ENCODE data around the gene RNF5.
"Not testable (repeated sequence)": the region's sequence is repeated elsewhere in the genome, so short reads cannot be mapped to it uniquely, and the experiment has no call there.

RNF5 gene

DNA sequence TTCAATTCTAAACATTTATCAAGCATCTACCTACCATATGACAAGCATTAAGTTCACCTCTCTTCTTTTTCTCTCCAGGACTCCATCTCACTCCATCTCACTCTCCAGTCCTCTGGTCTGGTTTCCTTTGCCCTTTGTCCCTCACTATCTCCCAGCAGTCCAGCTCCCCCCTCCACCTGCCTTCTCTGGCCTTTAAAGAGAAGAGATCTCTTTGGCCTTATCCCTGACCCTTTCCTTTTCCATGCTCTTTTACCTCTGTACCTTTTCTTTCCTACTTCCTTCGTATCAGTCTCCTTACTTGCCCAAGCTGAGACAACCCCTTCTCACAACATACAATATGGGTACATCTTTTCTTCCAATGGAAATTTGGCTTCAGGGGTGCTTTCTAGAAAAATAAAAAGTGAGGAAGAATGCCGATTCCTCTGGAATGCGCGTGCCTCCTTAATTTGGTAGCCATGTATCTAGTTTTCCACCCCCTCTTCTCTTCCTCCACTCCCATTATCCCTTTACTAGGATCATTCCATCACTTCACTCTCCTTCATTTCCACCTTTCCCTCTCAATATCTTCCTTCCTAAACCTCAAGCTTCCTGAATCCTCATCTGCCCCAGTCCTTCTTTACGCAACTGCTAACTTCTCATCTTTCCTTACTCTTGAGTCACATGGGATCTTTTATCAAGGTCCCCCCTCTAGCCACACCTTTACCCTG is 1.6 kb upstream of the RNF5 start:
- DNase-seq, result peak; percentile 76

DNA sequence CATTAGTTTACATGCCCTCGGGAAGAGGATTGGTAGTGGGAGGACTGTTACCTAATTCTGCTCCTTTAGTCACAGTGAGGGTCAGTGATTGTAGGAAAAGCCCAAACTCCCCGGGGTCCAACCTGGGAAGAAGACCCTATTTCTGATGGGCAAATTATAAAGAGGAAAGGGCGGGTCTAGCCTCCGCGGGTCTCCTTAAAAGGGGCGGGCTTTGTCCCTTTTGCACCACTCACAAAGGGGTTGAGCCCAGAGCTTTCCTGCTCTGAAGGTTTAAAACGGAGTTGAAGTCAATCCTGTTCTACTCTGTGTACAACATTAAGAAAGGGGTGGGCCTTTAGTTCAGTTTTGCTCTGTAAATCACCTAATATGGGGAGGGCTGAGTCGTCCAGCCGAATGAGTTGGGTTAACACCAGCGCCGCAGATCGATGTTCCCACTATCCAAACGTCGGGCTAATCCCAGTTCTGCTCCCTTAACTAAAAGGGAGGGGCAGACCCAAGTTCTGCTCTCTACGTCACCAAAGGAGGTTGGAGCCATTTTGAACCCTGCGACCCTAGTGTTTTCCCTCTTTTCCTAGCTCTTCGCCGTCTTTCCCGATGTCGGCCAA is 920 bp upstream of the RNF5 start:
- DNase-seq, result peak; percentile 93

DNA sequence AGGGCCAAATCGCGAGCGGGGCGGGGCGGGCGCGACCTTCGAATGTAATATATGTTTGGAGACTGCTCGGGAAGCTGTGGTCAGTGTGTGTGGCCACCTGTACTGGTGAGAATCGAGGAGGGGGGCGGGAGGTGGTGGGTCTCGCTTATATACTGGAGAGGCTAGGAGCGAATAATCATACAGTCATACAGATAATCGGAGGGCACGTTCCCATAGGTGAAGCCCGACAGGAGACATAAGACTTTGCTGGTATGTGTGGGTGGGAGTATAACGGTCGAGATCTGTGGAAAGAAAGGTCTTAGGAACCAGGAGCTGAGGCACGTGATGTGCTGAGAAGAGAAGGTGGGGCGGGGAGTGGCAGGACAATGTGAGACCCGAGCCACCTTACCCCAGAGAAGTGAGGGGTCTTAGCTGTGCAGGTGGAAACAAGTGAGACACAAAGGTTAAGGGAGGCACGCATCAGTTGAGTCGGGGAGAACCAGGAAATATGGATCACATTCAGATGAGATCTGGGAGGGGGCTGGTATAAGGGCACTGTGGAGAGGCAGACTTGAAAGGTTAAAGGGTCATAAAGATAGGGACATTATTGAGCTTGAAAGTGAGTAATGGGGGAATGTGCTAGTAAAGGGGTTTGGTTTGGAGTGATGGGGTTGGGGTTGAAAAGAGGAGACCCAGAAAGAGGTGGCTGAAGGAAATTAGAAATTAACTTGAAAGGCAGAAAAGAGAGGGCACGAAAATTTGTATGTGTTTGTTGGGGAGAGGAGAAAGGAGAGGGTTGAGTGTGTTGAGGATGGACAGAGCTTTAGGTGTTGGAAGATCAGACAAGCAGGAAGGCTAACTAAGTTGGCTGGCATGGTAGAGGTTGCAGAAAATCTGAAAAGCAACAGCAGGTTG is 589 bp downstream of the RNF5 start:
- DNase-seq, result no peak

DNA sequence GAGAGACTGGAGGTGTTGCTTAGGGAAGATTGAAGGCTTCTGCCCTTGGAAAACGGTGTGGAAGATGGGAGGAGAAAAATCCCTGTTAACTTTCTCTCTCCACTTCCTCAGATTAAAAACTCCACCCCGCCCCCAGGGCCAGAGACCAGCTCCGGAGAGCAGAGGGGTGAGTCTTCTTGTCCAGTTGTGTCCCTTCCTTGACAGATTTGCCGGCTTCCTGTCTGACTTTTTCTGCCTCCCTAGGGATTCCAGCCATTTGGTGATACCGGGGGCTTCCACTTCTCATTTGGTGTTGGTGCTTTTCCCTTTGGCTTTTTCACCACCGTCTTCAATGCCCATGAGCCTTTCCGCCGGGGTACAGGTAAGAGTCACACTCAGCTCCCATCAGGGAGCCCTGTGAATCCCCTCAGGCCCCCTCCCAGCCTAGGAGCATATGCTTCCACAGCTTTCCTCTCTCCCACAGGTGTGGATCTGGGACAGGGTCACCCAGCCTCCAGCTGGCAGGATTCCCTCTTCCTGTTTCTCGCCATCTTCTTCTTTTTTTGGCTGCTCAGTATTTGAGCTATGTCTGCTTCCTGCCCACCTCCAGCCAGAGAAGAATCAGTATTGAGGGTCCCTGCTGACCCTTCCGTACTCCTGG is 1.7 kb downstream of the RNF5 start:
- DNase-seq, result no peak

DNA sequence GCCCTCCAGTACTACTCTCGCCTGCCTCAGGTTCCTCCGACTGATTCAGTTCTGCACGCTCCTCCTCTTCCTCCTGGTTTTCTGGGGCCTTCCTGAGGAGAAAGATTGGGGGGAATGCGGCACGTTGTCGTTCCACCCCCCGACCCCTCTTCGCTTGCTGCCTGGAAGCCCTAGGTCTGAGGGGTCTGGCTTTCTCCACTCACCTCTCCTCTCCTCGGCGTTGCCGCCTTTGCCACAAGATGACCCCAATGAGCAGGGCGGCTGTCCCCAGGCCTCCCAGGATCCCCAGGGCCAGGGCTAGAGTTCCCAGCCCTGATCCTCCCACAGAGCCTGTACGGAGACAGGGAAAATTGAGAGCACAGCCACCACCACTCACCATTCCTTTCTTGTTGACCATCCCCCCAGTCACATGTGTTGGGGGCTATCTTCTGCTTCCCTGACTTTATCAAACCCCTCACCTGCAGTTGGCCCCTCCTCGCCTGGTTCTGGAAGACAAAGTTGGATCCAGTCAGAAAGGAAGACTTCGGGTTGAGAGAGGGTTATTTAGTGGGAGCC is 3.0 kb downstream of the RNF5 start:
- DNase-seq, result no peak

DNA sequence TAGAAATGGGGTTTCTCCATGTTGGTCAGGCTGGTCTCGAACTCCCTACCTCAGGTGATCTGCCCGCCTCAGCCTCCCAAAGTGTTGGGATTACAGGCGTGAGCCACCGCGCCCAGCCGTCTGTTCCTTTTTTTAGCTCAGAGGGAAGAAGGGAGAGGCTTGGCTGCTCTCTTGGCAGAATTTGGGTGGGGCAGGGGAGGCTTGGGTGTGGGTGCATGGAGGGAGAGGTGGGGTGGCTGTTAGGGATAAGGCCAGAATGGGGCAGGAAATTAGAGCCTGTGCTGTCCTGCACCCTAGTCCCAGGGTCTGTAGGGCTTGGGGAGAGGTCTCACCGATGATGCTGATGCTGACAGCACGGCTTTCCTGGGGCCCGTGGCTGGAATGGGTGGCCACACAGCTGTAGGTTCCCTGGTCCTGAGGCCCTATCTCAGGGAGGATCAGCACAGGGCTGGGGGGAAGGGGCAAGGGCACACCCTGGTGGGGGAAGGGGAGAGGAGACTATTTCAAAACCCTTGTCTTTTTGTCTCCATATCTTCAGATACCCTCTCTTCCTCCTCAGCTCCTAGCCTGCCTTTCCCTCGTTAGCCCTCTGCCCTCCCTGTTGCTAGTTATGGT is 3.8 kb downstream of the RNF5 start:
- DNase-seq, result no peak

DNA sequence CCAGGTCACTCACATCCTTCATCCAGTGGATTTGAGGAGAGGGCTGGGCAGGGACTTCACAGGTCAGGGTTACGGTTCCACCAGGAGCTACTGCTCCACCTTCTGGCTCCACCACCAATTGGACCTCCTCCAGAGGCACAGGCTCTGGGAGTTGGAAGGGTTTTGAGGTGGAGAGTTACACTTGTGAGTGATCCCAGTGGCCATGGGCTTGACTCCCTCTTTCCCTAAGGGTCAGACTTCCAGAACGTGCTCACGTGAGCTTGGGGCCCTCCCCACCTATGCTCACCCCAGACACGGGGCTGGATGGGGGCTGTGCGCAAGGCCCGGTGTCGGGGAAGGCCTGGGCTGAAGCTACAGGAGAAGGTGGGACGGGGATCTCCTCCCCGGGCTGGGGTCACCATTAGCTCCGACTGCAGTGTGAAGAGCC is 4.4 kb downstream of the RNF5 start:
- no peak for DNase-seq

DNA sequence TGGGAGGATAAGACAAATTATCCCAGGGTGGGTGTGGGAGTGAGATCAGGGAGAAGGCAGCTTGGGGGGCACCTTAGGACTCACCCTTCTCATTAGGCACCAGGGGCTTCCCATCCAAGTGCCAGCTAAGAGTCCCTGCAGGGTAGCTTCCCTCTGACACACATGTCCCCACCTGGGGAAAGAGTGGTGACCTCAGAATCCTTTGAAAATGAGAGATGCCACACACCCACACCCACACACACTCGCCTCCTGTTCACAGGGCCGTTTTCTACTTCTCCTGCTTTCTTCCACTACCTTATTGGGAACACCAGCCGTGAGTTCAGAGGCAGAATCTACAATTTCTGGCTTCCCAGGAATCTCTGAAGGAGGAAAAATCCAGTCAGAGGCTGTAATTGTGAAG is 4.8 kb downstream of the RNF5 start:
- no peak for DNase-seq

DNA sequence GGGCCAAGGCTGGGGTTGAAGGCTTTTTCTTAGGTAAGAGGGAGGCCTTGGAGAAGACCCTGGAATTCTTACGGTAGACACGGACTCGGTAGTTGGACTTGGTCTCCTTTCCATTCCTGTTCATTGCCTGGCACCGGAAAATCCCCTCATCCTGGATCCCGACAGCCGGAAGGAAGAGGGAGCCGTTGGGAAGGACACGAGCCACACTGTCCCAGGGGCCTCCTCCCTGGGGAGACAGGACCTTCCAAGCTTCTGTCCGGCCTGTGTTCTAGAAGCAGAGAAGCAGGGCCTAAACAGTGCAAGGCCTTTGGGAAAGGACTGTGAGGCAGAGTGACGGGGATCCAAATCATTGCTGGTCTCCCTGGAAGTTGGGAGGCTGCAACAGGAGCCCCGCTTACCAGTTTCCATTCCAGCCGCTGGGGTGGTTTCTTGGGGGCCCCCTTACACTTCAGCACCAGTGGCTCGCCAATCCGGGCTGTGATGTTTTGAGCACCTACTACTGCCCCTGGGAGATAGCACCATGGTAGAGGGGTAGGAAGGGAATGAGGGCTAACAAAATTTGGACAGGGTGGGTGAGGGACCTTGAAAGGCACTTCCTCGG is 5.4 kb downstream of the RNF5 start:
- DNase-seq, result no peak

DNA sequence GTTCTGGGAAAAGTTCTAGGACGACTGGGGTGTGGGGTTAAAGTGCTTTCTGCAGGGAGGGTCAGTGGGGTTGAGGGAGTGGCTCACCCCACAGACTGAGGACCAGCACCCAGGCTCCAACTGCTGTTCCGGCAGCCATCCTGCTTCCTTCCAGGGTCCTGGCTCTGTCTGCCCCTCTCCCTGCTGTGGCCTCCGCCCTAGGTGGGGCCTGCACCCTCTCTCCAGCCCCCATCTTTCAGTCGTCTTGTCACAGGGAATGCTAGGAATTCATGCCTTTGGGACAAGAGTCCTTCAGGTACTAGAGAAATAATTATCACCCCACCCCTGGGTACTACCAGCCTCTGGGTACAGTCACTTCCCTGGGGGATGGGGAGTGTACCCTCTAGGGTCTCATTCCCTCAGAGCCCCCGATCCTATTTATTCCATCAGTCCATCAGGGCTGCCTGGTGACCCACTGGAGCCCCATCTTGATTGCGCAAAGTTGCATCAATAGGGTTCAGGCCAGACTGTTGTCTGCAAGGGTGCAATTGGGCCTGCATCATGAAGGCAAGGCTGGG is 6.0 kb downstream of the RNF5 start, which contains the start of gene AGER:
Gene AGER (minus strand): TSS at position 170 of the 557 bp plus-strand sequence. CDS start 31 bp downstream, at position 139.
- DNase-seq, result no peak

DNA sequence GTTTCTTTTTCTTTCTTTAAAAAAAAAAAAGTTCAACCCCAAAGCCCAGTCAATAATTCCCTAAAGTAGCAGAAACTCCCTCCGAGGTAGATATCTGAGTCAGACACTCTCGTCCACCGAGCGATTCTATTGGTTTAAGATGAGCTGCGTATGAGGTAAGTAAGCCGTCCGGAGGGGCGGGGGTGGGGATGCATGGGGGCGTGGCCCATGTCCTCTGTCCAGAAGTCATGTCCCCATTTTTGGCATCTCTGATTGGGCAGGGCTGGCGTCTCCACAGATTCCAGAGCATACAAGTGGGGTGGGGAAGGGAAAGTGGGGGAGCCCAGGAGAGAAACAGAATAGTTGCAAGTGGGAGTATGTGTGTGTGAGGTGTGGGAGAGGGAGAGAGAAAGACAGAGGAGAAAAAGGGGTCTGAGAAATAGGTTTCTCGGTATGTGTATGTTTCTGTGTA is 7.5 kb downstream of the RNF5 start:
- not testable (repeated sequence) for DNase-seq

DNA sequence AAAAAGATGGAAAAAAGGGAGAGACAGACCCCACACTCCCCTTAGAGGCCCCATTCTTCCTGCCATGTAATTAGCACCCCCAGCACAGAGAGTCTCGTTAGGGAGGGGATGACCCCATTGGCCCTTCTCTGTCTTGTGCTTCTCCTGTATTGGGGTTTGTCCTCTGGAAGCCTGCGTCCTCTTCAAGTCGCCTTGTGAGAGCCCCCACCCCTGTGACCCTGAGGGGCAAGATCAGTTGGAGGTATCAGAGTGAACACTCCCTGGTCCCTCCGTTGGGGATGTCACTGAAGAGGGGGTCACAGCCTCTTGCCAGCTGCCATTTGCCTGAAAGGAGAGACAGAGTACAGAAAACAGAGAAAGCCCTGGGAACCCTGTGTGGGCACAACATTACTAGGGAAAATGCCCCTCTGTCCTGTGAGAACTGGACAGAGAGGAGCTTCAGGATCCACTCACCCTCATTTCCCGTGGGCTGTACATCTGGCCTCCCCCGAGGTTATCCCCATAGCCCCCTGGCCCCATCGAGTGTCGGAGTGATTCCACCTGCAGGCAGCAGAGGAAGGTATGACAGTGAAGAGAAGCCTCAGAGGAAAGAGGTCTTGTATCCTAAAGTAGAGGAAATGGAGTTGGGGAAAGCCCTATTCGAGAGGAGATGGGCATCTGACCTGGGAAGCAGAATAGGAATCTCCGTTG is 8.1 kb downstream of the RNF5 start:
- not testable (repeated sequence) for DNase-seq

DNA sequence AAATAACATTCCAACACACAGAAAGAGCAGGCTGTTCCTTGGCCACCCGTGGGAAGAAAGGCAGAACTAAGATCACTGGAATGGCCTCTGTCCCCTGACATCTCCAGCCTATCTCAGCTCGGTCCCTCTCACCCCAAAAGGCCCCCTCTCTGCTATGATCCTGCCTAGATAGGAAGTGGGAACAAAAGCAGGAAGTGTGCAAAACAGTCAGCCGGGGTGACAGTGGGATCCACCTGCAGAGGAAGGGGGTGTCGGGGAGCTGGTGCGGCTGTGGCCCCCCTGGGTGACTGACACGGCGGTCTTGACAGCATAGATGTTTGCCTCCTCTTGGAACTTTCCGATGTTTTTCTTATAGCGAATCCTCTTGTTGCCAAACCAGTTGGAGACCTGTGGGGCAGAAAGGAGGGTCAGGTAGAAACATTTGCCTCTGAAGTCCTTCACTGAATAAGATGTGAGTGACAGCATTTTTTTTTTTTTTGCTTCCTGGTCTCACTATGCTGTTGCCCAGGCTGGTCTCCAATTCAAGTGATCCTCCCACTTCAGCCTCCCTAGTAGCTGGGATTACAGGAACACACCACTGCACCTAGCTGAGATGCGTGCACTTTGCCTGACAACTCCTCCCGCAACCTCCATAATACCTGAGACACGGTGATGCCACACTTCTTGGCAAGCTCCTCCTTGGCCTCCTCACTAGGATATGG is 9.0 kb downstream of the RNF5 start:
- no peak for DNase-seq

DNA sequence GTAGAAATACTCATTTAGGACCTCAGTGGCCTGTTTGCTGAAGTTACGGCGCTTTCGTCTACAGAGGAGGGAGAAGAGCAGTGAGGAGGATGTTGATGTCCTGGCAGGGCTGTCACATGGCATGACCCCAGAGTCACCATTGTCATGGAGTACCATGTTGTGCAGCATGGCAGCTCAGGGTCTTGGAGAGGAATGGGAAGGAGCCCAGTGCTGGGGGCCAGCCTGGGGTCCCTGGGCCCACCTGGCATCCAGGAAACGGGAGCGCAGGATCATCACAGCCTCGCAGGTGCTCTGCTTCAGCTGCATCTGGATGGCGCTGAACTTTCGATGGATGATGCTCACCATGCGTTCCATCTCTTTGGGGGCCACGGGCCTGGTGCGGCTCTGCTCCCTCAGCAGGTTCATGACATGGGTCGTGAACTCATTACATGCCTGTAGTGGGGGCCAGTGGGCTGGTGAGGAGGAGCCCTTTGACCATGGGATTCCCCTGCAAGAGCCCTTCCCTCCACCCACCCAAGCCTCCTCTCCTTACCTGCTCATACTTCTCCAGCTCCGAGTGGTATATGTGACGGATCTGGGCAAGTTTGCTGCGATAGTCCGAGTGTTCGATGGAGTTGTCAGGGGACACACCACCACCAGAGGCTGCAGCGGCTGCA is 9.6 kb downstream of the RNF5 start:
- DNase-seq, result not testable (repeated sequence)

DNA sequence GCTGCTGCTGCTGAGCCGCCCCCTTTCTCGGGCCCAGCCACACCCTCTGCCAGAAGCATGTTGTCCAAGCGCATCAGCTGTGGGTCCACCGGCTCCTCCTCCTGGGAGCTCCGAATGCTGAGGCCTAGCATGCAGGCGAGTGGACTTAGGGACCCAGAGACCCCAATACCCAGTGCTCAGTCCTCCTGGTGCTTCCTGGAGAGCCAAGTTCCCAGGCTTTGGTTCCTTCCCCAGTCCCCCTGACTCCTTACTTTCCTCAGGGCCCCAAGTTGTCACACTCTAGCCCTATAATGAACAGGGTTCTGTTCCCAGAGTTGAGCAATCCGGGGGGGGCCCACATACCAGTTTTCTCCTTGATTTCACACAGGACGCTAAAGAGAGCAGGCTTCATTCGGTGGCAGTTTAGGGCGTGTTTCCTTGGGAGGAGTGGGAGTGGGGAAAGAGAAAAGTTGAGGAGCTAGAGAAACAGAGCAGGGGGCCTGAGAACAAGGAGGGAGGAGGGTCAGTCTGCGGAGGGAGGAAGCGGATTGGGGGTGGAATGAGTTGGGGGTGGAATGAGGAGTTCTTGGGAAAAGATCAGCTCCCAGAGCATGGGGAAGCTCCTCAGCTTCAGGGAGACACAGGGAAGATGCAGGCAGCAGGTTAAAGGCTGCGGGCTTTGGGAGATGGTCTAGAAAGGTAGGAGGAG is 10.3 kb downstream of the RNF5 start:
- no peak for DNase-seq

DNA sequence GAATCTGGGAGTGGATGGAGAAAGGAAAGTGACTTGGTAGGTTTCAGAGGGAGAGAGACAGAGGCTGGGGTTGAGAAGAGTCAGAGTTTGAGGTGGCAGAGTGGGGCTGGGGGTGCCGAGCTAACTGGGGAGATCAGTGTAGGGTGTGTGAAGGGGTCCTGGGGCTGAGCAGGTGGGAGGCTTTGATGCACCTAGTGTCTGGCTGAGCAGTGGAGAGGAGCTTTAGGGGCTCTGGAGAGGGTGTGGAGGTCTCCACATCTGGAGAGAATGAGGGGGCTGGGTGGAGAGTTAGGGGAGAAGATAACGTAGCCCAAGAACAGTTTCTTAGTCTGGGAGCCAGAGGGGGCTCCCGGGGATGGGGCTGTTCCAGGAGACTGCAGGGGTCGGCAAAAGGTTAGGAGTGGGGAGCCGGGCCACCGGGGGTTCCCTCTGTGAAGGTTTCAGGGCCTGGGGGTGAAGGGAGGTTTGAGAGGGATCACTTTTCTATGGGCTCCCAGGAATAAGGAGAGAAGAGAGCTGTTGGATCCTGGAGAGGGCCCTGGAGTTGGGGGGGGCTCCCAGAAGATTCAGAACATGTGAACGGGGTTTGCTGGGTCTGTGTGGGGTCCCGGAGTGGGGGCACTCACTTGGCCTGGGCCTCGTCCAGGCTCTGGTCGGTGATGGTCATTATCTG is 11.0 kb downstream of the RNF5 start:
- DNase-seq, result no peak

DNA sequence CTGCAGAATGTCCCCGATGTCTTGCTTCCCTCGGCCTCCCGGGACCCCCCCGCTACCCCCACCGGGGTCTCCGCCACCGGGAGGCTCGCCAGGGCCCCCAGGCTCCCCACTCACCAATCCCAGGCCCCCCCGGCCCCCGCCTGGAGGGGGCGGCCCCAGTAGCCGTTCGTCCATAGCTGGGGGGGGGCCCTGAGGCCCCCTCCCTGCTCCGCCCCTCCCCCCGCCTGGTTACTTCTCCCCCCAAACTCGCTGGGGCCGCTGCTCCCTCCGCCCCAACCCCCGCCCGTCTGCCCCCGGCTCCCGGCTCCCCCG is 11.5 kb downstream of the RNF5 start:
- no peak for DNase-seq

DNA sequence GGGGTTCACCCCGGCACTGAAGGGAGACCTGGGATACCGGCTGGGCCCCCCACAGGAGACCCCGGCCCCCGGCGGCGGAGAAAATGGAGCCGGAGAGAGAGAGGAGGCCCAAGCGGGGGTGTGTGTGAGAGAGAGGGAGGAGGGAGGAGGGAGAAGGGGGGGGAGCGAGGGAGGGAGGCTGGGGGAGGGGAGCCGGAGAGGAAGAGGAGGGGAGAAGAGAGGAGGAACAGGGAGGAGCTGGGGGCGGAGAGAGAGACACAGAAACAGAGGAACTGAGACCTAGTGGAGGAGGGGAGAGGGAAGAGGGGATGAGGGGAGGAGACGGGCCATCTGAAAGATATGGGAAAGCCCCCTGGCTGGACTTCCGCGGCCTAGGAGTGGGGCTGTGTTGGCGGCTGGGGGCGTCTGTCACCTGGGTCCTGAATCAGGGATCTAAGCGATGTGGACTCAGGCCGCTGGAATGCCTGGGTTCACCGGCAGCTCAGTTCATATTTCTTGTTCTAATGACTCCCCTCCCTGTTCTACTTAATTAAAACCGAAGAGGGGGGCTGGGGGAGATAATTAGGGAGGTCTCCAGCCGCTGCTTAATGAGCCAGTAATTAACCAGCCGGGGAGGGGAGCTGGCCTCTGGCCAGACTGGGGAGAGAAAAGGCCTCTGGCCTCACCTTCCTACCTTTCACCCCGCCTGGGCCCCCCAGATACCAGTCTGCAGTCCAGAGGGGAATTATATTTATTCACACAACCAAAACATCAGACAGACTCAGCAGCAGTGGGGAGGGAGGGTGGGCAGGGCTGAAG is 12.0 kb downstream of the RNF5 start, which contains the start of gene PBX2:
Gene PBX2 (minus strand): TSS at position 149 of the 798 bp plus-strand sequence. CDS start 287 bp downstream, outside the sequence.
- DNase-seq, result peak; percentile 59
